Neural cell (in vitro differentiated cells): ENCODE measurements around the gene OR13C8.

ENCODE experiments used
- CTCF ChIP-seq: fragments of 450-650 bp; IDR thresholded peaks from 2 replicates; pipeline ENCODE4 v1.5.1; 2014; ENCODE audit warnings: antibody characterized with exemption, mild to moderate bottlenecking, moderate library complexity; ENCODE audit not compliant: poor library complexity, severe bottlenecking
- EP300 ChIP-seq: fragments of 450-650 bp; conservative IDR thresholded peaks from 2 replicates; pipeline ENCODE4 v1.6.1; 2014; ENCODE audit warnings: antibody characterized with exemption, mild to moderate bottlenecking, moderate library complexity; ENCODE audit not compliant: poor library complexity, severe bottlenecking
- EZH2 ChIP-seq: fragments of 200-600, 300-800 bp; shearing (Covaris generic), sonication (generic); IDR thresholded peaks from 2 replicates; pipeline ENCODE4 v1.6.1; 2014; ENCODE audit warnings: antibody characterized with exemption, low read length, borderline replicate concordance, mild to moderate bottlenecking; ENCODE audit not compliant: insufficient read depth, poor library complexity, severe bottlenecking
- MXI1 ChIP-seq: fragments of 450-650 bp; conservative IDR thresholded peaks from 2 replicates; pipeline ENCODE4 v1.6.1; 2014; ENCODE audit warnings: antibody characterized with exemption, mild to moderate bottlenecking; ENCODE audit not compliant: poor library complexity, severe bottlenecking
- POLR2AphosphoS5 ChIP-seq: IDR thresholded peaks from 2 replicates; pipeline ENCODE4 v1.6.1; 2012
- RAD21 ChIP-seq: fragments of 450-650 bp; conservative IDR thresholded peaks from 2 replicates; pipeline ENCODE4 v1.6.1; 2014; ENCODE audit warnings: antibody characterized with exemption, mild to moderate bottlenecking, moderate library complexity
- REST ChIP-seq: IDR thresholded peaks from 2 replicates; pipeline ENCODE4 v1.6.1; 2012; ENCODE audit warnings: borderline replicate concordance
- SMC3 ChIP-seq: fragments of 450-650 bp; conservative IDR thresholded peaks from 2 replicates; pipeline ENCODE4 v1.6.1; 2014; ENCODE audit warnings: antibody characterized with exemption, mild to moderate bottlenecking, moderate library complexity; ENCODE audit not compliant: poor library complexity
- TAF1 ChIP-seq: IDR thresholded peaks from 2 replicates; pipeline ENCODE4 v1.6.1; 2012; ENCODE audit warnings: low read depth

- TF ChIP-seq EZH2 (no peak), CTCF (no peak), RAD21 (no peak), REST (no peak), EP300 (no peak), TAF1 (no peak), POLR2AphosphoS5 (no peak), SMC3 (no peak), MXI1 (no peak)
Observed at GRCh38 chr9:104608336-104608735, 39.4 kb downstream of the OR13C8 start.
